ENCODE measurements around the gene PPARA. TPM values are rescaled to one million over a fixed set of nuclear protein-coding genes. Genes with fewer than 3 reads are reported as not detected.

PPARA gene
- total and polyA plus RNA-seq, 2 donors (not counting 1 experiment from before 2014, with no cell fraction given), result 4.1 to 29.8 TPM

- no peaks in the 10 kb centered on the region for H3K4me1 ChIP-seq (ENCODE audit: control insufficient read depth in 2 of 2, insufficient read depth in 2 of 2, low read length in 2 of 2)
- Mint-ChIP-seq H3K4me3 (no peak overlapping the region), H3K9me3 (ENCODE audit: insufficient read depth) (peaks cover 2% of the 10 kb centered on the region), H3K27me3 (no peaks in the 10 kb centered on the region), H3K27ac (no peak overlapping the region), H3K4me1 (peaks cover 7% of the 10 kb centered on the region)
- H2AFZ ChIP-seq (ENCODE audit: insufficient read depth, low read depth, low read length, poor library complexity, severe bottlenecking), result no peak overlapping the region
- ATAC-seq (ENCODE audit: low read depth) (no peak), DNase-seq (no peak)
- H3K4me3 ChIP-seq (ENCODE audit: control extremely low read depth in 1 of 5, extremely low read depth in 1 of 5, insufficient read depth in 1 of 5, low read depth in 2 of 5, low read length in 4 of 5), result no peak overlapping the region
- no peaks in the 10 kb centered on the region for H3K27me3 ChIP-seq (replicated peaks in 1 of 4; ENCODE audit: control extremely low read depth in 1 of 4, control insufficient read depth in 3 of 4, insufficient read depth in 4 of 4, low read length in 3 of 4)
- H3K4me2 ChIP-seq (replicated peaks; ENCODE audit: low read depth, low read length, poor library complexity, severe bottlenecking), result no peak overlapping the region
- H3K9ac ChIP-seq (ENCODE audit: low read length), result no peak overlapping the region
- no peaks in the 10 kb centered on the region for H4K20me1 ChIP-seq (ENCODE audit: control insufficient read depth, insufficient read depth, low read length, poor library complexity, severe bottlenecking)
- H3K79me2 ChIP-seq (ENCODE audit: control insufficient read depth, insufficient read depth, low read length), result peaks cover 8% of the 10 kb centered on the region
- POLR2A ChIA-PET, result no interaction called here
- intact Hi-C loops (cut with micrococcal nuclease), result no loop called here
- H3K9me3 ChIP-seq (ENCODE audit: control extremely low read depth in 1 of 3, control insufficient read depth in 2 of 3, insufficient read depth in 1 of 3, low read length in 2 of 3), result peaks cover 0 to 3% (median 0%) of the 10 kb centered on the region in 3 donors
- CTCF ChIA-PET, result interaction anchor here (0.7 kb wide), 1 partner anchor 97 kb away, joined by 5 read pairs; no protein-coding TSS in a partner anchor
- 96% methylated on average over 11 of the region's 11 CpGs for WGBS (ENCODE audit: insufficient coverage)
- peaks cover 0 to 5% of the 10 kb centered on the region in 2 experiments for H3K36me3 ChIP-seq (replicated peaks in 1 of 2; ENCODE audit: control extremely low read depth in 1 of 2, control insufficient read depth in 1 of 2, extremely low read depth in 1 of 2, insufficient read depth in 2 of 2, low read length in 1 of 2)
- TF ChIP-seq EZH2 (IDR thresholded peaks at IDR 0.05; ENCODE audit: borderline replicate concordance, insufficient read depth, low read depth, low read length, poor library complexity, severe bottlenecking) (no peak), CTCF (IDR thresholded peaks at IDR 0.05) (no peak)
- no peak overlapping the region for H3K27ac ChIP-seq (ENCODE audit: low read length in 2 of 2)
Measured at GRCh38 chr22:46172522-46173110, 22.3 kb downstream of the PPARA start.

- Histone ChIP-seq H4K20me1 (ENCODE audit: control insufficient read depth, insufficient read depth, low read length, poor library complexity, severe bottlenecking) (no peaks in the 10 kb centered on the region), H3K9me3 (ENCODE audit: control extremely low read depth in 1 of 3, control insufficient read depth in 2 of 3, insufficient read depth in 1 of 3, low read length in 2 of 3) (peaks cover 0 to 3% (median 0%) of the 10 kb centered on the region in 3 donors), H3K36me3 (replicated peaks in 1 of 2; ENCODE audit: control extremely low read depth in 1 of 2, control insufficient read depth in 1 of 2, extremely low read depth in 1 of 2, insufficient read depth in 2 of 2, low read length in 1 of 2) (peaks cover 0 to 7% of the 10 kb centered on the region in 2 experiments), H3K9ac (ENCODE audit: low read length) (no peak overlapping the region), H3K27ac (ENCODE audit: low read length in 2 of 2) (no peak overlapping the region), H3K79me2 (ENCODE audit: control insufficient read depth, insufficient read depth, low read length) (peaks cover 8% of the 10 kb centered on the region), H3K4me3 (ENCODE audit: control extremely low read depth in 1 of 5, extremely low read depth in 1 of 5, insufficient read depth in 1 of 5, low read depth in 2 of 5, low read length in 4 of 5) (no peak overlapping the region), H2AFZ (ENCODE audit: insufficient read depth, low read depth, low read length, poor library complexity, severe bottlenecking) (no peak overlapping the region), H3K4me1 (ENCODE audit: control insufficient read depth in 2 of 2, insufficient read depth in 2 of 2, low read length in 2 of 2) (no peaks in the 10 kb centered on the region), H3K27me3 (replicated peaks in 1 of 4; ENCODE audit: control extremely low read depth in 1 of 4, control insufficient read depth in 3 of 4, insufficient read depth in 4 of 4, low read length in 3 of 4) (no peaks in the 10 kb centered on the region), H3K4me2 (replicated peaks; ENCODE audit: low read depth, low read length, poor library complexity, severe bottlenecking) (no peak overlapping the region)
- no peak for TF ChIP-seq CTCF (IDR thresholded peaks at IDR 0.05)
- no peak for TF ChIP-seq EZH2 (IDR thresholded peaks at IDR 0.05; ENCODE audit: borderline replicate concordance, insufficient read depth, low read depth, low read length, poor library complexity, severe bottlenecking)
- intact Hi-C loops (cut with micrococcal nuclease), result no loop called here
- H3K4me3 Mint-ChIP-seq, result no peak overlapping the region
- POLR2A ChIA-PET, result no interaction called here
- peaks cover 7% of the 10 kb centered on the region for H3K4me1 Mint-ChIP-seq
- no peaks in the 10 kb centered on the region for H3K27me3 Mint-ChIP-seq
- CTCF ChIA-PET, result no interaction called here
- 100% methylated on average over 1 of the region's 3 CpGs for WGBS (ENCODE audit: insufficient coverage)
- no peak overlapping the region for H3K27ac Mint-ChIP-seq
- ATAC-seq (ENCODE audit: low read depth) (no peak), DNase-seq (no peak)
- peaks cover 2% of the 10 kb centered on the region for H3K9me3 Mint-ChIP-seq (ENCODE audit: insufficient read depth)
Measured at GRCh38 chr22:46173152-46173551, 22.8 kb downstream of the PPARA start.

Data from B cell (primary cell).